ENCODE results near the gene NDNF.

- no peak for TF ChIP-seq YY1 (IDR thresholded peaks at IDR 0.05; ENCODE audit: low read depth)
- no peak for TF ChIP-seq NFIC (IDR thresholded peaks at IDR 0.05)
- TF ChIP-seq FOXM1 (IDR thresholded peaks at IDR 0.05; ENCODE audit: borderline replicate concordance, low read depth): no peak
- no peak for TF ChIP-seq EGR1 (IDR thresholded peaks at IDR 0.05)
- TF ChIP-seq CREB1 (IDR thresholded peaks at IDR 0.05; ENCODE audit: low read depth): no peak
Observed at GRCh38 chr4:121054373-121054772, 18.0 kb downstream of the NDNF start.
